Osteocyte (in vitro differentiated cells): ENCODE data around the gene TRAFD1. TPM values are rescaled to one million over a fixed set of nuclear protein-coding genes. Genes with fewer than 3 reads are reported as not detected.
A peak's percentile ranks its signal among the peaks of the same experiment; 100 is the strongest.

Source experiments
- DNase-seq: peaks from one replicate; pipeline ENCODE4 v3.0.0; 2021; ENCODE audit warnings: mixed read lengths; ENCODE audit not compliant: unreplicated experiment; ENCODE audit errors: extremely low spot score
- H3K27ac Mint-ChIP-seq: one replicate; pipeline ENCODE4 v1.8.0; 2021; ENCODE audit warnings: mild to moderate bottlenecking, mixed read lengths; ENCODE audit not compliant: unreplicated experiment
- H3K27me3 Mint-ChIP-seq: one replicate; pipeline ENCODE4 v1.8.0; 2021; ENCODE audit warnings: mixed read lengths; ENCODE audit not compliant: unreplicated experiment
- H3K36me3 Mint-ChIP-seq: one replicate; pipeline ENCODE4 v1.8.0; 2021; ENCODE audit warnings: mixed read lengths; ENCODE audit not compliant: unreplicated experiment
- H3K4me1 Mint-ChIP-seq: one replicate; pipeline ENCODE4 v1.8.0; 2021; ENCODE audit warnings: mixed read lengths; ENCODE audit not compliant: unreplicated experiment
- H3K4me3 Mint-ChIP-seq: one replicate; pipeline ENCODE4 v1.8.0; 2021; ENCODE audit warnings: mild to moderate bottlenecking, moderate library complexity, mixed read lengths; ENCODE audit not compliant: unreplicated experiment
- H3K9me3 Mint-ChIP-seq: one replicate; pipeline ENCODE4 v1.8.0; 2021; ENCODE audit warnings: mixed read lengths; ENCODE audit not compliant: unreplicated experiment
- total RNA-seq: library from RNA; stranded (reverse); gene quantifications from 2 replicates; pipeline ENCODE4 v1.2.1, GENCODE V29; 2021
- TF ChIP-seq, protein P1 (sequence below): fragments of 200-600 bp; sonication (generic); IDR thresholded peaks from 2 replicates; pipeline ENCODE4 v1.5.0; 2021; ENCODE audit warnings: antibody characterized with exemption, mild to moderate bottlenecking, moderate library complexity

The TRAFD1 gene
- total RNA-seq, 1 donor from 2014 or later, result 34.8 TPM

DNA sequence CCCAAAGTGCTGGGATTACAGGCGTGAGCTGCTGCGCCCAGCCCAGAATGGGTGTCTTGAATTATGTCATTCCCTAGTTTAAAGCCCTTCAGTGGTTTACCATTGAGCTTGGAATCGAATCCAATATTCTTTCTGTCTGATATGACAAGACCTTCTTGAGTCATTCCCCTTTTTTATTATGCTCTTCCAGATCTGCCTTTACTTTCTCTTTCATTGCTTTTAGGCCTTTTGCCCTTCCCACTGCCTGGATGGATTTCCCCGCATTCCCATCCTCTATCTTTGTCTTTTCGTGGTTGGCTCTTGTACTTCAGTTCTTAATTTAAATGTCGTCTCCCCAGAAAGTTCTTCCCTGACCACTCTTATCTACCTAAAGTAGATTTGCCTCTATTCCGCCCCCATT, 1.6 kb downstream of the TRAFD1 start:
- Mint-ChIP-seq H3K27me3 (no peaks in the 10 kb centered on the region), H3K27ac (peak overlapping the region; percentile 72)
- no peak for DNase-seq

DNA sequence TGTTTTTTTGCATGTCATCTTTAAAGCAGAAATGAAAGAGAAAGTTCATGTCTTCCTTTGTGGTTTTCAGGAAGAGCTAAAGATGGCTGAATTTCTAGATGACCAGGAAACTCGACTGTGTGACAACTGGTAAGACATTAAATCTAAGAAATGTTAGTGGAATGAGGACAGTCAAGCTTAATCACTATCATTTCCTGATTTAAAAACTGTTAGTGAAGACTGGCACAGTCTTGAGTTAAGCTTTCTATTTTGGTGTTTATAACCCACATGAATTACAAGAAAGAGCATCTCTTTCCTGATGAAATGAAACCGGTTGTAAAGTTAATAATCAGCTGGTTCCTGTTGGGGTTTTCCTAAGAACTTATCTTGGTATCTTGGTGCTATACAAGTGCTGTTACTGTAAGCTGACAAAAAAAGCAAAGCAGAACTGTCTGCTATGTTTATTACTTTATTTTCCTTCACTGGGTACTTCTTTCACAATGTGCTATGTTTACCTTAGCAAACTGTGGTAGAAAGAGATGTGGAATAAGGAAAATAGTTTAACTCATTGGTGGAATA, 5.2 kb downstream of the TRAFD1 start:
- Mint-ChIP-seq H3K27me3 (no peaks in the 10 kb centered on the region), H3K4me1 (peaks cover 35% of the 10 kb centered on the region), H3K9me3 (no peaks in the 10 kb centered on the region), H3K4me3 (no peak overlapping the region), H3K27ac (peak overlapping the region; percentile 59), H3K36me3 (peaks cover 9% of the 10 kb centered on the region)
- TF ChIP-seq, protein P1, sequence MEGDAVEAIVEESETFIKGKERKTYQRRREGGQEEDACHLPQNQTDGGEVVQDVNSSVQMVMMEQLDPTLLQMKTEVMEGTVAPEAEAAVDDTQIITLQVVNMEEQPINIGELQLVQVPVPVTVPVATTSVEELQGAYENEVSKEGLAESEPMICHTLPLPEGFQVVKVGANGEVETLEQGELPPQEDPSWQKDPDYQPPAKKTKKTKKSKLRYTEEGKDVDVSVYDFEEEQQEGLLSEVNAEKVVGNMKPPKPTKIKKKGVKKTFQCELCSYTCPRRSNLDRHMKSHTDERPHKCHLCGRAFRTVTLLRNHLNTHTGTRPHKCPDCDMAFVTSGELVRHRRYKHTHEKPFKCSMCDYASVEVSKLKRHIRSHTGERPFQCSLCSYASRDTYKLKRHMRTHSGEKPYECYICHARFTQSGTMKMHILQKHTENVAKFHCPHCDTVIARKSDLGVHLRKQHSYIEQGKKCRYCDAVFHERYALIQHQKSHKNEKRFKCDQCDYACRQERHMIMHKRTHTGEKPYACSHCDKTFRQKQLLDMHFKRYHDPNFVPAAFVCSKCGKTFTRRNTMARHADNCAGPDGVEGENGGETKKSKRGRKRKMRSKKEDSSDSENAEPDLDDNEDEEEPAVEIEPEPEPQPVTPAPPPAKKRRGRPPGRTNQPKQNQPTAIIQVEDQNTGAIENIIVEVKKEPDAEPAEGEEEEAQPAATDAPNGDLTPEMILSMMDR, result no peak
- no peak for DNase-seq

More for the DNA sequence above, 1.6 kb downstream of the TRAFD1 start:
- Mint-ChIP-seq H3K4me3 (peak overlapping the region; percentile 81), H3K36me3 (peaks cover 2% of the 10 kb centered on the region), H3K9me3 (no peaks in the 10 kb centered on the region), H3K4me1 (peaks cover 48% of the 10 kb centered on the region)
- TF ChIP-seq, protein P1, result no peak

DNA sequence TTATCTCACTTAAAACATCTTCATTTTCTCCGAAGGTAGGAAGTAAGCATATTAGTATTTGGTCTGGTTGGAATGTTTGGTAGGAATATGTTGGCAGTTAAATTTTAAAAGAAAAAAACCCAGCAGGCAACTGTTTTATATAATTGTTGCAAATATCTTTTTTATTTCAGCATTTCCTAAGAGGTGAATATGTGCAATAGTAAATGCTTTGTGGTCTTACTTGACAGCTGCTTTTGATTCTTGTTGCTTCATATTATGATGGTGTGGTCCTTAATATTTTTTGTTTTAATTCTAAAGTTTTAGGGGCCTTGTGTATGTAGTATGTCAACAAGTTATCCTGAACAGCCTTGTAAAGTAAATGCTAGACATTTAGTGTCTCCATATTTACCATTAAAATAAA, 6.3 kb downstream of the TRAFD1 start:
- H3K27ac Mint-ChIP-seq, result no peak overlapping the region
- H3K4me3 Mint-ChIP-seq, result no peak overlapping the region
- TF ChIP-seq, protein P1, result no peak
- no peaks in the 10 kb centered on the region for H3K27me3 Mint-ChIP-seq
- H3K4me1 Mint-ChIP-seq, result peaks cover 28% of the 10 kb centered on the region
- H3K9me3 Mint-ChIP-seq, result no peaks in the 10 kb centered on the region
- DNase-seq, result no peak
- H3K36me3 Mint-ChIP-seq, result peaks cover 12% of the 10 kb centered on the region

DNA sequence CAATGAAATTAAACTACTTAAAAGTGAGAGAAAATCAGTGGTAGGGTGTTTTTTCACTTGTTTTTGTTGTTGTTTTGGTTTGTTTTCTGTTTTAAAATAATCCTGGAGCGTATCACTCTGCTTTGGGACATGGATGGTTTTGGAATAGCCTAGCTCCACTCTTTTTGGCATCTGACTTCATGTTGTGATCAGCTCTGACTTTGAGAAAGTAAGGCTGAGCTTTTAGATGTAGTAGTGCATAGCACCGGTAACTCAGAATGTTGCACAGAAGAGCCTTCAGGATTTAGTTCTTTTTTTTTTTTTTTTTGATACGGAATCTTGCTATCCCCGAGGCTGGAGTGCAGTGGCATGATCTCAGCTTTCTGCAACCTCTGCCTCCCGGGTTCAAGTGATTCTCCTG, 8.1 kb downstream of the TRAFD1 start:
- H3K4me3 Mint-ChIP-seq, result no peak overlapping the region
- peaks cover 15% of the 10 kb centered on the region for H3K36me3 Mint-ChIP-seq
- peak; percentile 8 for DNase-seq
- H3K27ac Mint-ChIP-seq, result no peak overlapping the region
- peaks cover 18% of the 10 kb centered on the region for H3K4me1 Mint-ChIP-seq
- no peaks in the 10 kb centered on the region for H3K9me3 Mint-ChIP-seq
- TF ChIP-seq, protein P1, result no peak
- H3K27me3 Mint-ChIP-seq, result no peaks in the 10 kb centered on the region

DNA sequence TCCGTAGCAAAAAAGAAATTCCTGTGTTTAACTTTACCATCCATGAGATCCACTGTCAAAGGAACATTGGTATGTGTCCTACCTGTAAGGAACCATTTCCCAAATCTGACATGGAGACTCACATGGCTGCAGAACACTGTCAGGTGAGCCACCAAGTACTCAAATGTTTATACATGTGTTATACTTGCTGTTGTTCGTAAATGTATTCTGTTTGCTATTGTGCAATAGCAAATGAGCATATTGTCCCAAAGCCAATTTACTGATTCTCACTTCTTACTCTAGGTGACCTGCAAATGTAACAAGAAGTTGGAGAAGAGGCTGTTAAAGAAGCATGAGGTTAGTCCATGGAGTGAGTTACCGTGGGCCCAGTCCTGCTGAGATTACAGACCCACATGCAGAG, 9.4 kb downstream of the TRAFD1 start:
- Mint-ChIP-seq H3K27me3 (no peaks in the 10 kb centered on the region), H3K4me1 (peaks cover 10% of the 10 kb centered on the region), H3K9me3 (no peaks in the 10 kb centered on the region), H3K27ac (no peak overlapping the region), H3K36me3 (peaks cover 17% of the 10 kb centered on the region), H3K4me3 (no peak overlapping the region)
- TF ChIP-seq, protein P1, result no peak
- no peak for DNase-seq
